KG1 (cell line): ENCODE data around the gene STX2.

ENCODE experiments used
- DNase-seq: peaks from one replicate; lab custom pipeline; 2025; lab: John Stamatoyannopoulos, UW

STX2 gene

DNA sequence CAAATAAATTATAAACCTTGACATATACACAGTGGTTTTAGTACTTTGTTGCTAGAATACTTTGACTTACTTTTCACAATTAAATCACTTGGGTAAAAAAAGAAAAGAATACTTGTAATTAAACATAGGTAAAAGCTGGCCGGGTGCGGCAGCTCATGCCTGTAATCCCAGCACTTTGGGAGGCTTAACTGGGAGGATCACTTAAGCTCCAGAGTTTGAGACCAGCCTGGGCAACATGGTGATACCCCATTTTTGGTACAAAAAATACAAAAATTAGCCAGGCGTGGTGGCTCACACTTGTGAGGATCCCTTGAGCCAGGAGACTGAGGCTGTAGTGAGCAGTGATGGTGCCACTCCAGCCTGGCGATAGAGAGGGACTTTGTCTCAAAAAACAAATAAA, 7.8 kb downstream of the STX2 start:
- no peak for DNase-seq

DNA sequence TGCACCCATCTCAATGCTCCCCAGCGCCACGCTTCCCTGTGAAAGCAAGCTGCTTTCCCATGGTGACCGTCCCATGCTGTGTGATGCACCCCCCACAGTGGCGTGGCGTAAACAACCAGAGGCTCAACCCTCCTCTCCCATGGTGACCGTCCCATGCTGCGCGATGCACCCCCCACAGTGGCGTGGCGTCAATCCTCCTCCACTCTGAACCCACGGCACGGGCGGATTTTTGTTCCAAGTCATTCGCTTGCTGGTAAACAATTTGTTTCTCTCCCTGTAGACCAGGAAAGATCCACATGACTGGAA, 8.9 kb downstream of the STX2 start:
- no peak for DNase-seq

DNA sequence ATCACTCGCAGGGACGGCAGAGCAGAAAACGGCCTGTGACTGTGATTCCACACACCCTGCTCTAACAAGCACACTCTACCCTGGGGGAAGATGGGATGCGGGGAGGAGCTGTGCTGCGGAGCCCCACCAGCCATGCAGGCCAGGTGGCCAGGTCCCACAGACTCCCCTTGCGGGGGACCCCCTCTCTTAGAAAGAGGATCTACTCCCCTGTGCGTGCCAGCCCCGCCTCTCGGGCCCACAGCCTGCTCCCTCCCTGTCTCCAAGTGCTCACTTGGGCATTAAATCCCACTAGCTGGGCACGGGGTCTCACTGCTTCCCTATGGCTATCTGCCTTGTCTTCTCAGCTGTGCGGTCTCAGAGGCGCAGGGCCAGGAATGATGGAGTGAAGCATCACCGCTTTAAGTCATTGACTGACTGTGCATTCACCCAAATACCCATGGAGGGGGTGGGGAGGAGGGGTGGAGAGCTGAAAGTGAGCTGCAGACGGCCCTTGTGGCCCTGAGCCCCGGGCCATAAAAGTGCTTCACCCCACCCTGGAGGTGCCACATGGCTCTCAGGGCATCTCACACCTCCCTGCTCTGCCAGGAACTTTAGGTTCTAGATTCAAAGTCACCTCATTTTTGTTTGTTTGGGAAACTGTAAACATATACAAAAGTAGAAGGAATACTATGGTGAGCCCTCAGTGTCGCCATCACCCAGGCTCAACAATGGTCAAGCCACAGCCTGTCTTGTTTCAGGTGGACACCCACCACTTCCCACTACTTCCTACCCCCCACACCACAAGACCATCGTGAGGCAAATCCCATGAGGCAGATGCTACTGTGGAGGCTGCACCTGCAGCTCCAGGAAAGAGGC, 9.4 kb downstream of the STX2 start:
- DNase-seq = no peak

DNA sequence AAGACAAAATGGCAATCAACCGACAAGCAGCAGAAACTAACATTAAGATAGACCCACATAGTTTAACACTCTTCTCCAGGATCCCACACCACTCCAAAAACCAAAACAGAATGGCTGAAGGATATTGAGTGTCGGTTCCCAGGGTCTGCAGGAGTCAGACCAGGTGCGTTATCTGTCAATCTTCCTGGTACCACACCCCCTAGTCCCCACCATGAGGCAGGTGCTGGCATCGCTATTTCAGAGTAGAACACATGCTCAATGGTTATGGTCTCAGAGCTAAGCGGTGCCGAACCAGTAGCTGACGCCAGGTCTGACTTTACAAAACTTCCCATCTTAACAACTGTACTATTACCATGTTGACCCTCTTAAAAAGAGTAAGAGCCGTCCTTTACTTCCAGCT, 10.2 kb downstream of the STX2 start:
- DNase-seq = no peak

DNA sequence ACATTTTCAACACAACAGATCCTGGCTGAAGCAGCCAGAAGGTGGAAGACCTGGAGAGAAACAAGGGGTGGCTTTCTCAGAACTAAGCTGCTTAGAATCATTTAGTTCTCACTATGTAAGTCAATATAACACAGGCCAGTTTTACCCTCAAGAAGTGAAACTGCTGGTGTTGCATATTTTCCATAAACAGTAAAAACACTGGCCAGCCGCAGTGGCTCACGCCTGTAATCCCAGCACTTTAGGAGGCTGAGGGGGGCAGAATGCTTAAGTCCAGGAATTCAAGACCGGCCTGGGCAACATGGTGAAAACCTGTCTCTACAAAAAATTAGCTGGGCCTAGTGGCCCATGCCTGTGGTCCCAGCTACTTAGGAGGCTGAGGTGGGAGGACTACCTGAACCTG, 11.6 kb downstream of the STX2 start:
- DNase-seq = no peak

DNA sequence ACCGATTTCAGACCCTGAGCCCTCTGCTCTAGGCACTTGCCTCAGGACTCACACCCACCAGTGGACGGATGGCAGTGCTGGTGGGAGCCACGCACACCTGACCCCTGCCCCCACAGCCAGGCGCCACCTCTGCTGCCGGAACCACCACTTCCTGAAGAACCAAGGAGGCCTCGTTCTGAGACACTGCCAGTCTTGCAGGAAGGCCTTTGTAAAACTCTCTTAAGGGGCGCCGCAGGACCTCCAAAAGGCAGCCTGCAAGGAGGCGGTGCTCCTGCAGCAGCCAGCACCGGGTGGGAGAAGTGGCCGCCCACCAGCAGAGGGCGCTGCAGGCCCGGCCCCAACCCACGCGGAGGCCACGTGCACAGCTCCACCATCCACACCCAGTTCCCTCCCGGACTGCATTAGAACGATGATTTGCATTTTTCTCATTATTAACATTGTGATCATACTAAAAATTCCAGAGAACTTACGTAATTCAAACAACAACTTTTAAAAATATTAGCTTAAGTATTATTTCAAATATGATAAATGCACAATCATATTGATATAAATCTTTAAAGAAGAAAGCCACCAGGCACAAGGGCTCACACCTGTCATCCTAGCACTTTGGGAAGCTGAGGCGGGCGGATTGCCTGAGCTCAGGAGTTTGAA, 12.8 kb downstream of the STX2 start:
- no peak for DNase-seq

DNA sequence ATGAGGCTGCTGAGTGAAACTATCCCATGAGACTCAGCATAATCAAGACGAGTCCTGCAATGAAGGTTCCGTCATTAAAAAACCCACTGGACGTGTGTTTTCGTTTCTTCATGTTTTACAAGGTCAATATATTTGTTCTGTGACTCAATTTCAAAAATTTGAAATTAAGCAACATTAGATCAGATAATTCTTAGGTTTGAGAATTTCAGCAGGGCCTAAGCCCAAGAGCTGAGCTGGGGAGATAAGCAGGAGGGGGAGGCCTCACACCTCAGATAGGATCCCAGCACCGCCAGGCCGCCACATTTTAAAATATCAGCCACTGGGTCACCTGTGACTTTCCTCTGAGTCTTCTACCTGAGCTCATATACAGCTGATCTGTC, 13.3 kb downstream of the STX2 start:
- DNase-seq = no peak

DNA sequence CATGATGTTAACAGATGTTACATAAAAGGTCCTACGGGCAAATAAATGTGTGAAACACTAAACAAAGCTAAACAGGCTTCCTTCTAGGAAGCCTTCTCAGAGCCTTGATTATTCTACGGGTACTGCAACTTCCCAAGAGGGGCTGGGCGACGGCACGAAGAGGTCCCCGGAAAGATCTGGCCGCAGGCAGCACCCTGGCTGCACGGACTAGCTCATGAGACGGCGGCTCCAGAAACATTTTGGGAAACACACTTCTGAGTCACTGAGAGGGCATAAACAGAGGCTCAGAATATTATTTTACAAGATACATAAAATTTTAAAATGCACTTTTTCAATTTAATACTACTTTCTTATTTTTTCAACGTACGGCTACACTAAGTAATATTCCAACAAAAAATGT, 19.4 kb downstream of the STX2 start:
- DNase-seq = no peak

DNA sequence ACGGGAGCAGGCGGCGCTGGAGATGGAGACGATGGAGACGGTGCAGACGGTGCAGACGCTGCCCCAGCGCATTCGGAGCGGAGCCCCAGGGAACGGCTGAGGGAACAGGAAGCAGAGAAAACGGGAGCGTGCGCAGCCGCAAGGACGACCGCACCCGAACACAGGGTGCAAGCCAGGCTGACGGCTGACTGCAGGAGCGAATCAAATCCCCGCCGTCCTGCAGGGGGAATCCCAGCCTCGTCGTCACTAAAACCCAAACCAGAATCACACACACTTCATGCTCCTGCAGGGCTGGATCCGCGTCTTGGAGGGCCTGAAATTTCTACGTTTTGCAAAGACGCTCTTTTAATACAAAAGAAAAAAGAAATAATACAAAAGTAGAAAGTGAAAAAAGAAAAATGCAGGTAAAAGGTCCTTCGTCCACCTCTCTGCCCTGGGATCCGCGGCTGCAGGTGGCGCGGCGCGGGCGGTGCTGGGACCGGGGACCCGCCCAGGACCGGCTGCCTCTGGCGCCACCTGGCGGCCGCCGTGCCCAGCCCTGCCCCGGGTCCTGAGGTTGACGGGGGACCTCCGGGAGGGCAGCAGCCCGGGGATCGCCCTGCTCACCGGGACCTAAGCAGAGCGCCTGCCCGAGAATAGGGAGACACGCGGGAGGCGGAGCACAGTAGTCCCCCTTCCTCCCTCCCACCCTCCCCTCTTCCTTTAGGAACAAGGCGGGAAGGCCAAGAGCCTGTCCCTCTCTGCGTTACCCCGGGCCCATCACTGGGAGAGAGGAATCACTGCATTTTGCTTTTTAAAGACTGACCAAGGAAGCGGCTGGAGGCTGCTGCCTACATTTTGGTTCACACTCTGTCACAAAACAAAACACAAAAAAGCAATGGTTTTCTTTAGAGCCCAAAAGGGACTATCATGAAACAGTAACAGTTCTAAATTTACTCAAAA, 20.1 kb downstream of the STX2 start:
- no peak for DNase-seq

DNA sequence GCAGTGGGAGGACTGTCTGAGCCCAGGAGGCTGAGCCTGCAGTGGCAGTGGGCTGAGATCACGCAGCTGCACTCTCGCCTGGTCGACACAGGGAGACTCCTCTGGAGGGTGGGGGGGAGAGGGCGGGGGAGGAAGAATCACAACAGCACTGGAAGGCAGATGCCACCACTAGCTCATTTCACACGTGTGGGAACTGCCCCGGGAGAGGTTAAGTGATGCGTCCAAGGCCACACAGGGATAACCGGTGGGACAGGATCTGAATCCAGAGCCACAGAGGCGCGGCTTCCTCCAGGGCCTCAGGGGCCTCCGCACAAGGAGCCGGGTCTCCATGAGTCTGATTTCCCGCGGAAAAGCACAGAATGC, 20.8 kb downstream of the STX2 start:
- DNase-seq = no peak

DNA sequence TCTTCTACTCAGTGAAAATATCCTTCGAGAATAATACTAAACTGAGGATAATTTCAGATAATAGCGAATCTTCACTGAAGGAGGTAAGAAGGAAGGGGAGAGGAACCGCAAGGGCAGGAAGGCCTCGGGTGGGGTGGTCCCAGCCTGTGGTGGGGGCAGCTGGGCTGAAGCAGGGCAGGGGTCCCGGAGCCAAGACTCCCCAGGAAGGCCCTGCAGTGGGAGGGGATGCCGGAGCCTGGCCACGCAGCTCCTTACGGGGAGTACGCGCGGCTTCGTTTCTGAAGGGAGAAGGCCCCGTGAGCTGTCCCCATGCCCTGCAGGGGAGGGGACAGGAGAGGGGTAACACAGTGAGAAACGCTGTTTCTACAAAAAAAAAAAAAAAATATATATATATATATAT, 21.2 kb downstream of the STX2 start:
- DNase-seq = no peak

DNA sequence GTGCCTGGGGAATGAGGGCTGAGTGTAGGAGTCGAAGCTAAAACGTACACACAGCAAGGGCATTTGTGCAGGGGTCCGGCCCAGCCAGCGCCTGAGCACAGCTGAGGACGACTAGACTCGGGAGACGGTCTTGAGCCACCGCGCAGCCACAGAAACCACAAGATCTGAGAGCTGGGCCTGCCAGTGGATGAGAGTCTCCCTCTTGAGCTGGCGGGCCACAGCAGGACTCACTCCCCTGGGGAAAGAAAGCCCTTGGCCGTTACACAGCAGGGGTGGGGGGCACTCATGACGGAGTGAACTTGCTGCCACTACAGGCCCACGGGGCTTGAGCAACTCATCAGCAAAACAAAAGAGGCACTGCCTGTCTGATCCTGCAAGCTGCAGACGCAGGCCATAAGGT, 23.0 kb downstream of the STX2 start:
- DNase-seq = no peak

DNA sequence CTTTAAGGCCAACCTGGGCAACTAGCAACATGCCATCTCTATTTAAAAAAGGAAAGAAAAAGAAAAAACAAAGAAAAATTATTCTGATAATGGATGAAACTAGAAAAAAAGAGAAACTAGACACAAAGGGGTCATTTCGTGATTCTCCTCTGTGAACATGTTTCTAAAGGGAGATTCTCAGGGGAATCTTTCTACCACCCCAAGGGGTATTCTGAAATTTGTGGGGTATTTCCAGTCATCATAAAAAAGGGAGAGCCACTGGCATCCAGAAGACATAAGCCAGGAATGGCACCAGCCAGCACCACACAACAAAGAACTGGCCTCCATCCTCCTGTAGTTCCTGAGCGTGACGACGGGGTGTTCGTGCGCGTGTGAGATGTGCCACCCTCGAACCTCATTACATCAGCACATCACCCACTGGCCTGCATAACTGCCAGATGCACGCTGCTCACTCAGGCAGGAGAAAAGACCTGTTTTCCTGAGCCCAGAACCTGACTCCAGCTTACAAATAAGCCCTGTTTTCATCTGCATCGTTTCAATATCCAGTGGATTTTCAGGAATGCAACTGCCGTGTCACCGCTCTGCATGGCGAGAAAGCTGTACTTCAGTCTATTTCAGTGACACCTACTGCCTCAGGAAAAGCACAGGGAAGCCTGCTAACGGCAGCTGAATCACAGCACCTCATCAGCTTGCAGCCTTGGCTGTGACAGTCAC, 23.9 kb downstream of the STX2 start:
- DNase-seq = no peak

DNA sequence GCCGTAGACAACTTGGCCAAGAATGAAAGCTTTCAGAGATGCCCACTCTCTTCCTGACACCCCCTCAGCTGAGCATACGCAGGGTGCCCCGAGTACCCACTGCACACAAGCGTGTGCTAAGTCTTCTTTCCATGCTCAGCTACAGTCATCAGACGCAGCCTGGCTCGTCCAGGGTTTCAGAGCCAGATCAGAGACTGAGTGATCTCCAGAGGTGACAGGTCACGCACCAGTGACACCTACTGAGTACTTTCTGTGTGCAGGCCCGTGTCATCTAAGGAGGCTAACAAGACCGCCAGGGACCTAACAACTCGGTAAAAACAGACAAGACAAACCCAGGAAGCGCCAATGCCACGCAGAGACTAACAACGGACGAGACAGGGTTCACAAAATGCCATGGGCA, 25.1 kb downstream of the STX2 start:
- no peak for DNase-seq

DNA sequence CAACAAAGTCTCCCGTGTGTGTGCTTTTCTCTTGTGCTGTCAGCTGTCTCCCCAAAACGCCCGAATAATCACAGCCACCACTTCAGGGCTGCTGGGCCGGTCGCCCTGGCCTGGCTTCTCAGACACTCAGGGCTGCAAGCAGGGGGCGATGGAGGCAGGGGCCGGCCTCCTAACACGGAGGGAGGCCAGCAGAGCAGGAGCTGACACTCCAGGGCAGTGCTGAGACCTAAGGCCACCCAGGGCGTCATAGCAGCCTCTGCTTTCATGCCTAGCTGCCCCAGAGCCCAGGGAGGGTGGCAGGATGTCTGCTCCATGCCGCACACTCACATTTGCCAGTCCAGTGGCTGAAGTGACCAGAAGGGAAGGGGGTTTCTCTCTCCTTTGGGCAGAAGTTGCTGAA, 25.6 kb downstream of the STX2 start:
- DNase-seq = no peak

DNA sequence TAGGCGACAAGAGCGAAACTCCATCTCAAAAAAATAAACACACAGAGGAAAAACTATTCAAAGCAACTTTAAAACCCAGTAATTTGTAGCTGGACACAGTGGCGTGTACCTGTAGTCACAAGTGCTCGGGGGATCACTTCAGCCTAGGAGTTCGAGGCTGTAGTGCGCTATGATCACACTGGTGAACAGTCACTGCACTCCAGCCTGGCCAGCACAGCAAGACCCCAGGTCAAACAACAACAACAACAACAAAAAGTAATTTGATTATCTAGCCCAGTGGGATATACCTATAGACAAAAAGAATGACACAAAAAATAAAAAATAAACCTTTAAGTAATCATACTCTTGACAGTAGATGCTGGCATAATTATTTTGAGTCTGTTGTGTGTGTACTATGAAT, 29.3 kb downstream of the STX2 start:
- no peak for DNase-seq

DNA sequence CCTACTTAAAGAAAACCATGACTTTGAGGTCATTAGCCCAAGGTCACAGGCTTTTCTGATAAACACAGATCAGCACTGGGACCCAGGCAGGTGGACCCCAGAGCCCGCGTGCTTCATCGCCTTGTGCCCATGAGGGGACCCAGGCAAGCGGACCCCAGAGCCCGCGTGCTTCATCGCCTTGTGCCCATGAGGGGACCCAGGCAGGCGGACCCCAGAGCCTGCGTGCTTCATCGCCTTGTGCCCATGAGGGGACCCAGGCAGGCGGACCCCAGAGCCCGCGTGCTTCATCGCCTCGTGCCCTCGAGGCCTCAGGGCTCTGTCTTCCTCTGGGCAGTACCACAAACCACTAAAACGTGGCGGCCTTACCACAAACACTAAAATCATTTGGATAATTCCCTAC, 31.7 kb downstream of the STX2 start:
- no peak for DNase-seq

DNA sequence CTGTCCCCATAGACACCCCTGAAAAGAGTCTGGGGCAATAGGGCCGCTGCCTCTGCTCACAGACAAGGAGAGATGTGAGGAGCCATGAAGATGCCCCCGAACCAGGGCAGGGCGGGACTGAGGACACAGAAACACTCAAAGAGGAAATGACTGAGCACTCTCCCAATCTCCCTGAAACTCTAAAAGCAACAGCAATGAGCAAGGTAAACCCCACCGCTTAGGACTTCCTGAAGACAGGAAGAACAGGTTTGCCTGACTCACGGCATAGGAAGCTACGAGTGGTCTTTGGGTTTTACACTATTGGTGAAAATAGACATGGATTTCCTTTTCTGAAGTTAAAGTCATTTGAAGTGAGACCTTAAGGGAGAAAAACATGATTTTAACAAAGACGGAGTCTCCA, 32.5 kb downstream of the STX2 start:
- DNase-seq = no peak

DNA sequence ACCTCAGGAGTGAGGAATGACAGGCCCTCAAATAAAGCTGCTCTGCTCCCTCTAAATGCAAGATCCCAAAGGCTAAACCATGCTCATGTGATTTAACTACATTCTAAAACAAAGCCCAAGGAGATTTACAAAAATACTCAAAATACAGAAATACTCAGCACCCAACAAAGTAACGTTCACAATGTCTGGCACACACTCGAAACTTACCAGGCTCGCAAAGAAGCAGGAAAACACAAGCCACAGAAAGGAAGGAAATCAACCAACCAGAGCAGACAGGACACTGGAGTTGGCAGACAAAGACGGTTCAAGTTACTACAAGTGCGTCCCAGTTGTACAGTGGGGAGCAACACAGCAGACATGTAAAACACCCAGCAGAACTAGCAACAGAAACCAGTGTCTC, 33.4 kb downstream of the STX2 start:
- no peak for DNase-seq

DNA sequence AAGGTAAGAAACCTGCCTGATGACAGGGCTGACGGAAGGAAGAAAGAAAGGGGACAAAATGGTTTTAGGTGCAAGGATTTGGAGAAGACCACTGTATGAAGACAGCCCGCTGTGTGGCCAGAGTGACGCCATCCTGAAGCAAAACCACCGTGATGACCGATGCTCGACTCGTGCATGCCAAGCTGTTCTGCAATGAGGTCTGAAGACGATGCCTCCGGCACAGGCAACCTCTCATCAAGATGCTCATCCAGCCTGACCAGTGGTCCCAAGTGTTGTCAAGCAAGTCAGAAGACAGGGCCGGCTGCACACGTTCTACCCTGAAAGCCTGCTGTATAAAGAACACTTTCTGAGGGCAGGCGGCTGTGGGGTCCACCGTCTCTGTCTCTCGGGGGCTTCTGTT, 34.8 kb downstream of the STX2 start:
- no peak for DNase-seq

DNA sequence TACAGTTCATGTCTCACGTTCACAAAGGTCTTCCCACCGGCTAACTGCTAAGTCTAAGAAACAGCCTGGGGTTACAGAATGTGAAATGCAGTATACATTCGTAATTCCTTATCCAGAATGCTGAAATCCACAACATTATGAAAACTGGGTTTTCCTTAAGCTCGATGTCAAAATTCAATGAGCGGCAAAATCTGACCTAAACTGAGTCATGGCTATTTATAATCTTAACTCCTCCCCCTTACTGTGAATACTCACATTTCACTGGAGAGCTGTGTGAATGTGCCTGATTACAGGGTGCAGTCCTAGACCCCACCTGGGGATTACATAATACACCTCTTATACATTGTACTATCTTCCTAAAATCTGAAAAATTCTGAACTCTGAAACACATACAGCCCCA, 35.3 kb downstream of the STX2 start:
- no peak for DNase-seq

DNA sequence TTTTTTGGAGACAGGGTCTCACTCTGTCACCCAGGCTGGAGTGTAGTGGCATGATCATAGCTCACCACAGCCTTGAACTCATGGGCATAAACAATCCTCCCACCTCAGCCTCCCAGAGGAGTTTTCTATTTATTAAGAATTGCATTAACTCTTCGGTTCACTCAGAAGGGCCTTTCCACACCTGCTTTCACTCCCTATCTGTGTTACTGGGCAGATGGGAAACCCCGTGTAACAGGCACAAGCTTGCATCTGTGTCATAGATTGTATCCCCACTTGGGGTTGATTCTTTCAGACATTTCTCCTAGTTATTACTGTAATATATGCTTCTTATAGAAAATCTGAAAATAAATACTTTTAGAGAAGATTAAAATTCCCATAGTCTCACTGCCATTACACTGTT, 38.7 kb downstream of the STX2 start:
- no peak for DNase-seq
